Kidney (tissue), 14 donors: Measurements from ENCODE around the gene MYL4. TPM values are rescaled to one million over a fixed set of nuclear protein-coding genes. Genes with fewer than 3 reads are reported as not detected.

Source experiments
- DNase-seq, 5 donors: peaks; one replicate each; pipeline ENCODE4 v3.0.0-alpha.2; 2013 to 2020
- FAIRE-seq: peaks from 2 replicates; lab custom pipeline; 2012; peaks lifted over from hg19 to GRCh38; lab: Jason Lieb, UNC
- H3K27ac ChIP-seq, 2 donors: one replicate each; pipeline ENCODE4 v1.7.0; 2013; ENCODE audit warnings: low read depth in 2 of 2, low read length in 2 of 2, inconsistent platforms in 1 of 2
- H3K27me3 ChIP-seq: one replicate; pipeline ENCODE4 v1.7.1; 2013; ENCODE audit warnings: low read length, inconsistent platforms; ENCODE audit not compliant: control insufficient read depth, insufficient read depth
- H3K36me3 ChIP-seq, 3 donors: one replicate each; pipeline versions ENCODE4 v1.7.0 to v1.7.1; 2013; ENCODE audit warnings: low read length in 3 of 3, control low read depth in 1 of 3, inconsistent platforms in 1 of 3; ENCODE audit not compliant: insufficient read depth in 3 of 3, control insufficient read depth in 2 of 3
- H3K4me1 ChIP-seq, 3 donors: one replicate each; pipeline versions ENCODE4 v1.7.0 to v1.7.1; 2013; ENCODE audit warnings: low read length in 3 of 3, inconsistent platforms in 1 of 3, low read depth in 1 of 3; ENCODE audit not compliant: control insufficient read depth in 2 of 3, insufficient read depth in 2 of 3
- H3K4me3 ChIP-seq, 3 donors: one replicate each; pipeline versions ENCODE4 v1.7.0 to v1.8.1; 2013; ENCODE audit warnings: low read length in 3 of 3, control low read depth in 1 of 3, inconsistent platforms in 1 of 3
- H3K9ac ChIP-seq, 3 donors: one replicate each; pipeline versions ENCODE4 v1.7.0 to v1.7.1; 2013; ENCODE audit warnings: low read length in 3 of 3, control low read depth in 1 of 3, inconsistent platforms in 1 of 3
- H3K9me3 ChIP-seq, 3 donors: one replicate each; pipeline versions ENCODE4 v1.7.0 to v1.7.1; 2013; ENCODE audit warnings: low read length in 3 of 3, control low read depth in 1 of 3, inconsistent platforms in 1 of 3; ENCODE audit not compliant: control insufficient read depth in 2 of 3, insufficient read depth in 1 of 3
- CTCF ChIP-seq: IDR thresholded peaks from 3 replicates; pipeline ENCODE4 v1.5.1; 2012; ENCODE audit warnings: mild to moderate bottlenecking, moderate library complexity, borderline replicate concordance; ENCODE audit not compliant: insufficient read depth; ENCODE audit errors: extremely low read depth
- intact Hi-C: fragments of 100-400 bp; cut with DNase I; formaldehyde crosslinking; loops from one replicate; pipeline ENCODE4 v1.11.1; 2022
- polyA plus RNA-seq: library from polyadenylated mRNA; stranded (reverse); fragments of 350-450 nt; fragmentation: Illumina TruSeq; extraction: RNeasy Lipid Tissue Mini Kit (QIAGEN cat#74804); gene quantifications from one replicate; pipeline ENCODE4 v1.2.3, GENCODE V29; 2014; ENCODE audit warnings: low read depth, low replicate concordance; ENCODE audit not compliant: insufficient read depth
- total RNA-seq: library from RNA; stranded (reverse); fragmentation: NEBNext Ultra II Directional; extraction: Animal tissue kit (Norgen Biotek cat#: 25700); gene quantifications from one replicate; pipeline ENCODE4 v1.2.1, GENCODE V29; 2021
- donor health status: control.
- donor health status: control.
- donor health status: control.
- donor health status: control.
- donor health status: control.
- donor health status: DM: yes; HTN: yes; CAD: no.
- donor health status: Normal renal cell carcinoma (clear cell type).

MYL4 gene
- total and polyA plus RNA-seq, 2 donors from 2014 or later = 1.0 TPM; not detected in 1

- Histone ChIP-seq H3K36me3 (no peaks in the 10 kb centered on the region), H3K27ac (no peak overlapping the region), H3K9me3 (no peaks in the 10 kb centered on the region), H3K9ac (no peak overlapping the region), H3K4me1 (peaks cover 0 to 13% (median 9%) of the 10 kb centered on the region in 3 donors), H3K4me3 (no peak overlapping the region), H3K27me3 (no peaks in the 10 kb centered on the region)
- DNase-seq (no peak), FAIRE-seq (no peak)
- intact Hi-C loops = no loop called here
- TF ChIP-seq CTCF = no peak
Observed at GRCh38 chr17:47209499-47209898, 351 bp downstream of the MYL4 start.

- no peak for TF ChIP-seq CTCF
- no peak overlapping the region for H3K4me3 ChIP-seq
- H3K9ac ChIP-seq = no peak overlapping the region
- DNase-seq (peak in 1 of 5 donors; percentile 69), FAIRE-seq (no peak)
- H3K9me3 ChIP-seq = no peaks in the 10 kb centered on the region
- H3K4me1 ChIP-seq = peaks cover 0 to 8% (median 6%) of the 10 kb centered on the region in 3 donors
- H3K36me3 ChIP-seq = no peaks in the 10 kb centered on the region
- H3K27me3 ChIP-seq = no peaks in the 10 kb centered on the region
- no peak overlapping the region for H3K27ac ChIP-seq
- intact Hi-C loops = no loop called here
Observed at GRCh38 chr17:47210105-47210504, 957 bp downstream of the MYL4 start.

- H3K4me1 ChIP-seq = peaks cover 0 to 2% (median under 1%) of the 10 kb centered on the region in 3 donors
- FAIRE-seq = no peak
- H3K9me3 ChIP-seq = no peaks in the 10 kb centered on the region
- TF ChIP-seq CTCF = no peak
- H3K36me3 ChIP-seq = no peaks in the 10 kb centered on the region
- intact Hi-C loops = no loop called here
- H3K27me3 ChIP-seq = no peaks in the 10 kb centered on the region
- no peak for DNase-seq
- no peak overlapping the region for H3K9ac ChIP-seq
- H3K4me3 ChIP-seq = no peak overlapping the region
- no peak overlapping the region for H3K27ac ChIP-seq
Observed at GRCh38 chr17:47210779-47211178, 1.6 kb downstream of the MYL4 start.

- DNase-seq (no peak), FAIRE-seq (no peak)
- Histone ChIP-seq H3K9me3 (no peaks in the 10 kb centered on the region), H3K27ac (no peak overlapping the region), H3K4me3 (no peak overlapping the region), H3K4me1 (no peaks in the 10 kb centered on the region), H3K36me3 (no peaks in the 10 kb centered on the region), H3K9ac (no peak overlapping the region), H3K27me3 (no peaks in the 10 kb centered on the region)
- no peak for TF ChIP-seq CTCF
- intact Hi-C loops = no loop called here
Observed at GRCh38 chr17:47212458-47212857, 3.3 kb downstream of the MYL4 start.
